Omental fat pad (tissue), 4 donors: ENCODE measurements around the gene ARNT2. TPM values are rescaled to one million over a fixed set of nuclear protein-coding genes. Genes with fewer than 3 reads are reported as not detected.
A peak's percentile ranks its signal among the peaks of the same experiment; 100 is the strongest.

Source experiments
- ATAC-seq: fragments of 150-250 bp; one replicate; pipeline ENCODE4 v1.9.1; 2016; ENCODE audit warnings: mild to moderate bottlenecking, moderate library complexity; ENCODE audit not compliant: low FRiP score
- DNase-seq: peaks from one replicate; pipeline ENCODE4 v3.0.0-alpha.2; 2019; ENCODE audit warnings: low spot score
- CTCF ChIP-seq, 3 donors: fragments of 450-650 bp; IDR thresholded peaks; one replicate each; pipeline ENCODE4 v1.5.1; 2016 to 2017; ENCODE audit warnings: antibody characterized with exemption in 3 of 3, mild to moderate bottlenecking in 3 of 3, moderate library complexity in 2 of 3
- total RNA-seq, 4 donors: library from RNA; depleted of rRNA; stranded (reverse); fragments of >200 nt; gene quantifications; one replicate each; pipeline ENCODE4 v1.1.0, GENCODE V29; 2016

ARNT2 gene
- total RNA-seq, 4 donors from 2014 or later: 3.1 to 7.4 (median 3.4) TPM

DNA sequence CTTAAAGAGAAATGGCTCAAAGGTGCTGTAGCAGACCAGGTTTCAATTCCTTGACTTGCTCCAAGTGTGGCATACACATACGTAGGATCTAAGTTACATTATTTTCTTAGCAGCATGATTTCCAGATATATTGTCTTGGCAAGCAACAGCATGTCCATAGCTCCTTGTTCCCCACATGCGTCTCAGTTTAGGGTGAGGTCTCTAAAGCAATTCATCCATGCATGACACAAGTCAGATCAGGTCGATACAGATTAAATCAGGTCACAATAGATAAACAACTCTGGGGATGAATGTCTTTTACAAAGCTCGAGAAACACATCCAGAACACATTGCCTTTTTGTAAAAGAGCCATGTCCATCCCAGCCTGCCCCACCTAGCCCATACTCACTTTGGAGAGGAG is 182.0 kb downstream of the ARNT2 start:
- no peak for TF ChIP-seq CTCF (IDR thresholded peaks at IDR 0.05)
- DNase-seq: no peak
- no peak for ATAC-seq

GRCh38 chr15:80587007-80587406 is 182.8 kb downstream of the ARNT2 start:
- ATAC-seq (no peak), DNase-seq (no peak)
- no peak for TF ChIP-seq CTCF (IDR thresholded peaks at IDR 0.05)

DNA sequence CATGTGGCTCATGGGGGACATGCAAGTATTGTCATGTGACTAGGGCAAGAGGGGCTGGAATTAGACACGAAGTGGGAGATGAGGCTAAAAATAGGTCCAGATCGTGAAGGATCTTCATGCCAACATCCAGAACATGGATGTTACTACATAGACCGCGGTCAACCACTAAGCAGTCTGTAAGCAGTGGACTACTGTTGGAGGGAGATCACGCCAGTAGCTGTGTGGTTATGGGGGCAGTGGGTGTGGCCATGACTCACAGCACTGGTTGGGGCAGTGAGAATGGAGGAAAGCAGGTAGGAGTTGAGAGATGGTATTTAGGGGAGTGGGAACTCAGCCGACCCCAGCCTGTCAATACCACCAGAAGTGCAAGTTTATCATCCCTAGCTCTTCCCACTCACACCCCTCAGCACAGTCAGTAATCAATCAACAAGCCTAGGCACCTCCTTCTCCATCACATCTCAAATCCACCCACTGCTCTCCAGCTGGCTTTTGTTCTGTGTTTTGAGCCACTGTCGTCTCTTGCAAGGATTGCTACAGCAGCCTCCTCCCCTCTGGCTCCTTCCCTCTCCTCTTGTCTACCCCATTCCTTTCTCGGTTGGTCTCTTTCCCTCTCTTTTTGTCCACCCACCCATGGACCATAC is 183.8 kb downstream of the ARNT2 start:
- DNase-seq (no peak), ATAC-seq (no peak)
- no peak for TF ChIP-seq CTCF (IDR thresholded peaks at IDR 0.05)

- DNase-seq (no peak), ATAC-seq (peak; percentile 26)
- TF ChIP-seq CTCF (IDR thresholded peaks at IDR 0.05): no peak
These were observed 184.6 kb downstream of the ARNT2 start for GRCh38 chr15:80588801-80589200.

DNA sequence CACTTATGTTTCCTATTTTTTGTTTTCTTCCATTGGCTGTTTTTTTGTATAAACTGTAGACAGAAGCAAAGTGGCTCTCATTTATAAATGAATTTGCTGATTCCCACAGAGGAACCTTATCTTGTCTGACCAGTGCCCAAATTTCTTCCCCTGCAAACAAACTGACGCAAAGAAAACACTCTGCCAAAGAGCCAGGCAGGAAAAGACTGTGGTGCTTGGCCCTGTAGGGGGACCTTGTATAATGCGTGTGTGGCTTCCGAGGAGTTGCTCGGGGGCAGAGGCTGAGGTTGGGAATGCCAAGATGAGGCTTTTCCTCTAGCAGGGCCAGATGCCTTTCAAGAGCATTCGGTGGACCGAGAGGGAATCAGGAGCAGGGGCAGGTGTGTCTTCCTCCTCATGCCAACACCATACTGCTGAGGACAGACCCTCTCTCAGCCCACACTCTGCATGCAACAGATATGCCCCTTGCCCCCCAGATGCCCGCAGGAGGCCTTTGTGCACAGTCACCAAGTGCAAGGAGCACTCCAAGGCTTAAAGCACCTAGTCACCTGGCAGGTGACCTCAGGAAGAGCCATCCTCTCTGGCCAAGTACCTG is 186.7 kb downstream of the ARNT2 start:
- no peak for TF ChIP-seq CTCF (IDR thresholded peaks at IDR 0.05)
- DNase-seq: no peak
- ATAC-seq: no peak

GRCh38 chr15:80591471-80591870 is 187.3 kb downstream of the ARNT2 start:
- no peak for TF ChIP-seq CTCF (IDR thresholded peaks at IDR 0.05)
- ATAC-seq (no peak), DNase-seq (no peak)
